ENCODE results near the gene E2F4. TPM values are rescaled to one million over a fixed set of nuclear protein-coding genes. Genes with fewer than 3 reads are reported as not detected.

The E2F4 gene
- polyA plus RNA-seq, 2 of the 4 experiments (the other 2 are of a cell fraction) = 65.1 to 66.6 TPM

DNA sequence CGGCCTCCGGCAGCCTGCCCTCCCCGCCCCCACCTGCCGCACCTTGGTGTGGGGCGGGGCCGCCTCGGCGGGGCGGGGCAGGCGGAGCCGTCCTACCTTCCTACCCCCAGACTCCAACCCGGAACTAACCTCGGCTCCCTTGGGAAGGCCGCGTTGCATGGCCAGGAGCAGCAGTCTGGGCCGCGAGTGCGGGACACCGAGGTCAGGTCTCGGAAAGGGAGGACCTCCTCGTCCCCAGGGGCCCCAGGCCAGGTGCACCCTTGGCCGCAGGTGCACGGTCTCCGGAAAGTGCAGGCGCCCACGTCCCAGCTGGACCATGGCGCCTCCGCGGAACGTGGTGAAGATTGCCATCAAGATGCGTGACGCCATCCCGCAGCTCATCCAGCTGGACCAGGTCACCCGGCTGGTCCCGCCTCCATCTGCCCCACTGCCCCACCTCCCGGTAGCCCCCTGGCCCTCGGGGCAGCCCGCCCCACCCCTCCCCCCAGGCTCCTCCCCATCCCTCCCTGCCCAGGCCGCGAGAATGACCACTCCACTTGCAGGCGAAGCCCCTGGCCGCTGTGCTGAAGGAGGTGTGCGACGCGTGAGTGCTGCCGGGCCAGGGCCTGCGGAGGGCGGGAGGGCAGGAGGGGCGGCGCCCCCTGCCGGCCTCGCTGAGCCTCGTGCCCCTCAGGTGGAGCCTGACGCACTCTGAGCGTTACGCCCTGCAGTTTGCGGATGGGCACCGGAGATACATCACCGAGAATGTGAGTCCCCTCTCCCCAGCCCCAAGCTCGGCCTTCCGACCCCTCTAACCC, 7.3 kb downstream of the E2F4 start, which contains the start of gene ELMO3 (continued):
- TF ChIP-seq, protein P1, sequence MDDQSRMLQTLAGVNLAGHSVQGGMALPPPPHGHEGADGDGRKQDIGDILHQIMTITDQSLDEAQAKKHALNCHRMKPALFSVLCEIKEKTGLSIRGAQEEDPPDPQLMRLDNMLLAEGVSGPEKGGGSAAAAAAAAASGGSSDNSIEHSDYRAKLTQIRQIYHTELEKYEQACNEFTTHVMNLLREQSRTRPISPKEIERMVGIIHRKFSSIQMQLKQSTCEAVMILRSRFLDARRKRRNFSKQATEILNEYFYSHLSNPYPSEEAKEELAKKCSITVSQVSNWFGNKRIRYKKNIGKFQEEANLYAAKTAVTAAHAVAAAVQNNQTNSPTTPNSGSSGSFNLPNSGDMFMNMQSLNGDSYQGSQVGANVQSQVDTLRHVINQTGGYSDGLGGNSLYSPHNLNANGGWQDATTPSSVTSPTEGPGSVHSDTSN (IDR thresholded peaks at IDR 0.05) = no peak
- TF ChIP-seq ZFP36 (IDR thresholded peaks at IDR 0.05; ENCODE audit: borderline replicate concordance, partially characterized antibody) (no peak), HEYL (CRISPR knock-in tag; IDR thresholded peaks at IDR 0.05) (no peak)
- TF ChIP-seq, protein P2, sequence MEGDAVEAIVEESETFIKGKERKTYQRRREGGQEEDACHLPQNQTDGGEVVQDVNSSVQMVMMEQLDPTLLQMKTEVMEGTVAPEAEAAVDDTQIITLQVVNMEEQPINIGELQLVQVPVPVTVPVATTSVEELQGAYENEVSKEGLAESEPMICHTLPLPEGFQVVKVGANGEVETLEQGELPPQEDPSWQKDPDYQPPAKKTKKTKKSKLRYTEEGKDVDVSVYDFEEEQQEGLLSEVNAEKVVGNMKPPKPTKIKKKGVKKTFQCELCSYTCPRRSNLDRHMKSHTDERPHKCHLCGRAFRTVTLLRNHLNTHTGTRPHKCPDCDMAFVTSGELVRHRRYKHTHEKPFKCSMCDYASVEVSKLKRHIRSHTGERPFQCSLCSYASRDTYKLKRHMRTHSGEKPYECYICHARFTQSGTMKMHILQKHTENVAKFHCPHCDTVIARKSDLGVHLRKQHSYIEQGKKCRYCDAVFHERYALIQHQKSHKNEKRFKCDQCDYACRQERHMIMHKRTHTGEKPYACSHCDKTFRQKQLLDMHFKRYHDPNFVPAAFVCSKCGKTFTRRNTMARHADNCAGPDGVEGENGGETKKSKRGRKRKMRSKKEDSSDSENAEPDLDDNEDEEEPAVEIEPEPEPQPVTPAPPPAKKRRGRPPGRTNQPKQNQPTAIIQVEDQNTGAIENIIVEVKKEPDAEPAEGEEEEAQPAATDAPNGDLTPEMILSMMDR (IDR thresholded peaks at IDR 0.05) = no peak

DNA sequence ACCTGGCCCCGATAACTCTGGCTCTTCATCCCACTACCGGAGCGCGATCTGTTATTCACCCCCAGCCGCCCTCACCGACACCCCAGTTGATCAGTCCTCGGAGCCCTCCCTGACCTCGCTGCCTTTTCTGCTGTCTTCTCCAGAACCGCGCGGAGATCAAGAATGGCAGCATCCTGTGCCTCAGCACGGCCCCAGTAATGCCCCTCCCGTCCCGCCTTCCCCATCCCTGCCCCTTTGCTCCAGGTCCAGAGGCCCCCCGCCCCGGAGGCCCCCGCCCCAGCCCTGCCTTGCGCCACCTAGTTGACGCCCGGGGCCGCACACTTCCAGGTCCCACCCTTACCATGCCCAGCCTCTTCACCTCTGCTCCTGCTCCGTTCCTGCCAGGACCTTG, 7.8 kb downstream of the E2F4 start:
- FAIRE-seq (no peak), DNase-seq (ENCODE audit: low read depth in 1 of 2, low spot score in 1 of 2) (no peak), ATAC-seq (no peak)
- H3K4me1 ChIP-seq = peaks cover 12% of the 10 kb centered on the region; the same call in 2 of the 3 replicates
- H3K9me3 ChIP-seq = no peaks in the 10 kb centered on the region
- ChIA-PET POLR2A (no interaction called here), CTCF (interaction anchor here (0.5 to 10.3 kb wide), 3 partner anchors 11 to 31 kb away, joined by 3 to 105 read pairs (median 3); no protein-coding TSS in a partner anchor)
- TF ChIP-seq RNF2 (IDR thresholded peaks at IDR 0.05; ENCODE audit: borderline replicate concordance, low read depth) = no peak
- TF ChIP-seq, protein P3, sequence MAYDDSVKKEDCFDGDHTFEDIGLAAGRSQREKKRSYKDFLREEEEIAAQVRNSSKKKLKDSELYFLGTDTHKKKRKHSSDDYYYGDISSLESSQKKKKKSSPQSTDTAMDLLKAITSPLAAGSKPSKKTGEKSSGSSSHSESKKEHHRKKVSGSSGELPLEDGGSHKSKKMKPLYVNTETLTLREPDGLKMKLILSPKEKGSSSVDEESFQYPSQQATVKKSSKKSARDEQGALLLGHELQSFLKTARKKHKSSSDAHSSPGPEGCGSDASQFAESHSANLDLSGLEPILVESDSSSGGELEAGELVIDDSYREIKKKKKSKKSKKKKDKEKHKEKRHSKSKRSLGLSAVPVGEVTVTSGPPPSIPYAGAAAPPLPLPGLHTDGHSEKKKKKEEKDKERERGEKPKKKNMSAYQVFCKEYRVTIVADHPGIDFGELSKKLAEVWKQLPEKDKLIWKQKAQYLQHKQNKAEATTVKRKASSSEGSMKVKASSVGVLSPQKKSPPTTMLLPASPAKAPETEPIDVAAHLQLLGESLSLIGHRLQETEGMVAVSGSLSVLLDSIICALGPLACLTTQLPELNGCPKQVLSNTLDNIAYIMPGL (CRISPR knock-in tag; IDR thresholded peaks at IDR 0.05; ENCODE audit: borderline replicate concordance) = no peak
- TF ChIP-seq ZC3H11A (IDR thresholded peaks at IDR 0.05) = no peak
- no peak for TF ChIP-seq HDAC2 (IDR thresholded peaks at IDR 0.05)
- no peak for TF ChIP-seq NPAS2 (CRISPR knock-in tag; IDR thresholded peaks at IDR 0.05; ENCODE audit: borderline replicate concordance)
- TF ChIP-seq, protein P4, sequence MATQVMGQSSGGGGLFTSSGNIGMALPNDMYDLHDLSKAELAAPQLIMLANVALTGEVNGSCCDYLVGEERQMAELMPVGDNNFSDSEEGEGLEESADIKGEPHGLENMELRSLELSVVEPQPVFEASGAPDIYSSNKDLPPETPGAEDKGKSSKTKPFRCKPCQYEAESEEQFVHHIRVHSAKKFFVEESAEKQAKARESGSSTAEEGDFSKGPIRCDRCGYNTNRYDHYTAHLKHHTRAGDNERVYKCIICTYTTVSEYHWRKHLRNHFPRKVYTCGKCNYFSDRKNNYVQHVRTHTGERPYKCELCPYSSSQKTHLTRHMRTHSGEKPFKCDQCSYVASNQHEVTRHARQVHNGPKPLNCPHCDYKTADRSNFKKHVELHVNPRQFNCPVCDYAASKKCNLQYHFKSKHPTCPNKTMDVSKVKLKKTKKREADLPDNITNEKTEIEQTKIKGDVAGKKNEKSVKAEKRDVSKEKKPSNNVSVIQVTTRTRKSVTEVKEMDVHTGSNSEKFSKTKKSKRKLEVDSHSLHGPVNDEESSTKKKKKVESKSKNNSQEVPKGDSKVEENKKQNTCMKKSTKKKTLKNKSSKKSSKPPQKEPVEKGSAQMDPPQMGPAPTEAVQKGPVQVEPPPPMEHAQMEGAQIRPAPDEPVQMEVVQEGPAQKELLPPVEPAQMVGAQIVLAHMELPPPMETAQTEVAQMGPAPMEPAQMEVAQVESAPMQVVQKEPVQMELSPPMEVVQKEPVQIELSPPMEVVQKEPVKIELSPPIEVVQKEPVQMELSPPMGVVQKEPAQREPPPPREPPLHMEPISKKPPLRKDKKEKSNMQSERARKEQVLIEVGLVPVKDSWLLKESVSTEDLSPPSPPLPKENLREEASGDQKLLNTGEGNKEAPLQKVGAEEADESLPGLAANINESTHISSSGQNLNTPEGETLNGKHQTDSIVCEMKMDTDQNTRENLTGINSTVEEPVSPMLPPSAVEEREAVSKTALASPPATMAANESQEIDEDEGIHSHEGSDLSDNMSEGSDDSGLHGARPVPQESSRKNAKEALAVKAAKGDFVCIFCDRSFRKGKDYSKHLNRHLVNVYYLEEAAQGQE (IDR thresholded peaks at IDR 0.05) = no peak
- TF ChIP-seq EP300 (IDR thresholded peaks at IDR 0.05) = no peak
- TF ChIP-seq, protein P2 (IDR thresholded peaks at IDR 0.05) = no peak
- TF ChIP-seq CBX2 (IDR thresholded peaks at IDR 0.05; ENCODE audit: borderline replicate concordance, low read depth) = no peak
- TF ChIP-seq, protein P5, sequence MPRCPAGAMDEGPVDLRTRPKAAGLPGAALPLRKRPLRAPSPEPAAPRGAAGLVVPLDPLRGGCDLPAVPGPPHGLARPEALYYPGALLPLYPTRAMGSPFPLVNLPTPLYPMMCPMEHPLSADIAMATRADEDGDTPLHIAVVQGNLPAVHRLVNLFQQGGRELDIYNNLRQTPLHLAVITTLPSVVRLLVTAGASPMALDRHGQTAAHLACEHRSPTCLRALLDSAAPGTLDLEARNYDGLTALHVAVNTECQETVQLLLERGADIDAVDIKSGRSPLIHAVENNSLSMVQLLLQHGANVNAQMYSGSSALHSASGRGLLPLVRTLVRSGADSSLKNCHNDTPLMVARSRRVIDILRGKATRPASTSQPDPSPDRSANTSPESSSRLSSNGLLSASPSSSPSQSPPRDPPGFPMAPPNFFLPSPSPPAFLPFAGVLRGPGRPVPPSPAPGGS (IDR thresholded peaks at IDR 0.05) = no peak
- no peak for TF ChIP-seq RFX5 (IDR thresholded peaks at IDR 0.05)
- TF ChIP-seq, protein P6, sequence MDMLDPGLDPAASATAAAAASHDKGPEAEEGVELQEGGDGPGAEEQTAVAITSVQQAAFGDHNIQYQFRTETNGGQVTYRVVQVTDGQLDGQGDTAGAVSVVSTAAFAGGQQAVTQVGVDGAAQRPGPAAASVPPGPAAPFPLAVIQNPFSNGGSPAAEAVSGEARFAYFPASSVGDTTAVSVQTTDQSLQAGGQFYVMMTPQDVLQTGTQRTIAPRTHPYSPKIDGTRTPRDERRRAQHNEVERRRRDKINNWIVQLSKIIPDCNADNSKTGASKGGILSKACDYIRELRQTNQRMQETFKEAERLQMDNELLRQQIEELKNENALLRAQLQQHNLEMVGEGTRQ (IDR thresholded peaks at IDR 0.05) = no peak
- TF ChIP-seq PHF8 (IDR thresholded peaks at IDR 0.05; ENCODE audit: borderline replicate concordance, low read depth) = no peak
- no peak for TF ChIP-seq CHD2 (IDR thresholded peaks at IDR 0.05; ENCODE audit: low read length, partially characterized antibody)
- TF ChIP-seq EHF (CRISPR knock-in tag; IDR thresholded peaks at IDR 0.05) = no peak
- TF ChIP-seq, protein P7, sequence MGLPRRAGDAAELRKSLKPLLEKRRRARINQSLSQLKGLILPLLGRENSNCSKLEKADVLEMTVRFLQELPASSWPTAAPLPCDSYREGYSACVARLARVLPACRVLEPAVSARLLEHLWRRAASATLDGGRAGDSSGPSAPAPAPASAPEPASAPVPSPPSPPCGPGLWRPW (IDR thresholded peaks at IDR 0.05) = no peak
- H3K27ac ChIP-seq = no peak overlapping the region
- H3K4me3 ChIP-seq = no peak overlapping the region
- 96% methylated on average over 13 of the region's 22 CpGs for WGBS (ENCODE audit: missing lambda C conversion rate)
- H3K4me2 ChIP-seq = no peak overlapping the region
